Mucosa of gallbladder (tissue), 1 donor: ENCODE results near the gene NEBL. TPM values are rescaled to one million over a fixed set of nuclear protein-coding genes. Genes with fewer than 3 reads are reported as not detected.

Source experiments
- DNase-seq: peaks from one replicate; pipeline ENCODE4 v3.0.0-alpha.2; 2020; ENCODE audit warnings: low spot score
- total RNA-seq: library from RNA; stranded (reverse); gene quantifications from one replicate; pipeline ENCODE4 v1.2.1, GENCODE V29; 2021
- donor health status: DM: no; HTN: no; CAD: no.

The NEBL gene
- total RNA-seq, 1 donor from 2014 or later, result 15.0 TPM

GRCh38 chr10:20863008-20863407 lies 34.1 kb downstream of the NEBL start:
- no peak for DNase-seq

- no peak for DNase-seq
These were observed 38.6 kb downstream of the NEBL start for GRCh38 chr10:20858292-20859124.

GRCh38 chr10:20856484-20856883 lies 40.6 kb downstream of the NEBL start:
- no peak for DNase-seq

GRCh38 chr10:20855398-20856038 lies 41.6 kb downstream of the NEBL start:
- DNase-seq, result no peak

- DNase-seq, result no peak
These were observed 43.8 kb downstream of the NEBL start for GRCh38 chr10:20853276-20853675.

GRCh38 chr10:20852303-20852702 lies 44.8 kb downstream of the NEBL start:
- DNase-seq, result no peak

- DNase-seq, result no peak
These were observed 49.6 kb downstream of the NEBL start for GRCh38 chr10:20847512-20847911.

- no peak for DNase-seq
These were observed 50.8 kb downstream of the NEBL start for GRCh38 chr10:20846263-20846662.

GRCh38 chr10:20841419-20841818 lies 55.7 kb downstream of the NEBL start:
- DNase-seq, result no peak

GRCh38 chr10:20839910-20840309 lies 57.2 kb downstream of the NEBL start:
- DNase-seq, result no peak

GRCh38 chr10:20839141-20839540 lies 58.0 kb downstream of the NEBL start:
- DNase-seq, result no peak

GRCh38 chr10:20836401-20836800 lies 60.7 kb downstream of the NEBL start:
- DNase-seq, result no peak

GRCh38 chr10:20835335-20835734 lies 61.8 kb downstream of the NEBL start:
- no peak for DNase-seq

GRCh38 chr10:20834825-20835224 lies 62.3 kb downstream of the NEBL start:
- no peak for DNase-seq

GRCh38 chr10:20822825-20823224 lies 74.3 kb downstream of the NEBL start:
- DNase-seq, result no peak

GRCh38 chr10:20817646-20818045 lies 79.5 kb downstream of the NEBL start:
- DNase-seq, result no peak

- DNase-seq, result no peak
These were observed 80.0 kb downstream of the NEBL start for GRCh38 chr10:20817116-20817515.

- no peak for DNase-seq
These were observed 83.0 kb downstream of the NEBL start for GRCh38 chr10:20814116-20814515.

GRCh38 chr10:20811131-20811530 lies 86.0 kb downstream of the NEBL start:
- DNase-seq, result no peak

GRCh38 chr10:20809631-20810030 lies 87.5 kb downstream of the NEBL start:
- no peak for DNase-seq

GRCh38 chr10:20806487-20806886 lies 90.6 kb downstream of the NEBL start:
- DNase-seq, result no peak

- no peak for DNase-seq
These were observed 99.8 kb downstream of the NEBL start for GRCh38 chr10:20797290-20797689.

GRCh38 chr10:20795391-20795790 lies 101.7 kb downstream of the NEBL start:
- no peak for DNase-seq
